NT2/D1 (cell line): Measurements from ENCODE around the gene CDKN1C.

Experiments
- SUZ12 ChIP-seq: IDR thresholded peaks from 2 replicates; pipeline ENCODE4 v1.6.1; 2011; ENCODE audit not compliant: insufficient read length, insufficient read depth; ENCODE audit errors: extremely low read depth
- YY1 ChIP-seq: IDR thresholded peaks from 2 replicates; pipeline ENCODE4 v1.6.1; 2011; ENCODE audit not compliant: insufficient read length, insufficient read depth
- ZNF274 ChIP-seq: IDR thresholded peaks from 2 replicates; pipeline ENCODE4 v1.6.1; 2011; ENCODE audit warnings: mild to moderate bottlenecking, low read depth, low read length

GRCh38 chr11:2857918-2858317 lies 27.7 kb downstream of the CDKN1C start:
- TF ChIP-seq ZNF274, result no peak
- TF ChIP-seq YY1, result no peak
- TF ChIP-seq SUZ12, result no peak
